Naive thymus-derived CD4-positive, alpha-beta T cell (primary cell): Measurements from ENCODE around the gene OR6C2. TPM values are rescaled to one million over a fixed set of nuclear protein-coding genes. Genes with fewer than 3 reads are reported as not detected.
"Not testable (repeated sequence)": the region's sequence is repeated elsewhere in the genome, so short reads cannot be mapped to it uniquely, and the experiment has no call there.

Source experiments
- ATAC-seq: fragments of 150-1000 bp; cut with Tn5 transposase; 2 replicates; pipeline ENCODE4 v1.10.0; 2021; ENCODE audit warnings: mild to moderate bottlenecking, moderate library complexity
- CTCF ChIA-PET: fragments of 350-600 bp; sonication (Branson Sonifier 250); formaldehyde crosslinking; loops from one replicate; lab custom pipeline; 2021; ENCODE audit warnings: antibody characterized with exemption; lab: Charles Lee
- POLR2A ChIA-PET: fragments of 350-600 bp; sonication (Branson Sonifier 250); formaldehyde crosslinking; loops from one replicate; lab custom pipeline; 2021; ENCODE audit warnings: antibody characterized with exemption, inconsistent platforms; lab: Charles Lee
- DNase-seq, 9 donors: peaks; one replicate each; pipeline versions ENCODE4 v3.0.0 to v3.0.0-alpha.2; 2020 to 2022; ENCODE audit warnings: mixed read lengths in 1 of 9
- H3K27ac ChIP-seq: one replicate; pipeline ENCODE4 v1.7.0; 2013; ENCODE audit warnings: mild to moderate bottlenecking, low read depth, low read length, moderate library complexity
- H3K27me3 ChIP-seq, 2 donors: one replicate each; pipeline ENCODE4 v1.7.0; 2013; ENCODE audit warnings: low read length in 2 of 2, mild to moderate bottlenecking in 2 of 2, moderate library complexity in 2 of 2; ENCODE audit not compliant: control insufficient read depth in 2 of 2, insufficient read depth in 2 of 2
- H3K36me3 ChIP-seq, 3 experiments: 1 replicate in 2 of 3; 2 replicates in 1 of 3; pipeline ENCODE4 v1.7.0; 2013; ENCODE audit warnings: low read length in 3 of 3, mild to moderate bottlenecking in 3 of 3, moderate library complexity in 1 of 3; ENCODE audit not compliant: insufficient read depth in 3 of 3, control insufficient read depth in 2 of 3
- H3K4me1 ChIP-seq, 2 donors: one replicate each; pipeline ENCODE4 v1.7.0; 2013; ENCODE audit warnings: low read length in 2 of 2, mild to moderate bottlenecking in 2 of 2, moderate library complexity in 1 of 2; ENCODE audit not compliant: control insufficient read depth in 2 of 2, insufficient read depth in 2 of 2
- H3K4me3 ChIP-seq: 2 replicates; pipeline ENCODE4 v1.7.0; 2013; ENCODE audit warnings: mild to moderate bottlenecking, low read length
- H3K9me3 ChIP-seq, 3 experiments: 1 replicate in 2 of 3; 2 replicates in 1 of 3; pipeline ENCODE4 v1.7.0; 2013; ENCODE audit warnings: low read length in 3 of 3; ENCODE audit not compliant: control insufficient read depth in 2 of 3
- H3K27ac Mint-ChIP-seq, 9 donors: one replicate each; pipeline ENCODE4 v1.8.0; 2020 to 2022; ENCODE audit warnings: mixed read lengths in 9 of 9, mild to moderate bottlenecking in 8 of 9, moderate library complexity in 5 of 9, inconsistent platforms in 2 of 9
- H3K27me3 Mint-ChIP-seq, 5 donors: one replicate each; pipeline ENCODE4 v1.8.0; 2021 to 2022; ENCODE audit warnings: mixed read lengths in 5 of 5, mild to moderate bottlenecking in 1 of 5
- H3K36me3 Mint-ChIP-seq, 5 donors: one replicate each; pipeline ENCODE4 v1.8.0; 2020 to 2022; ENCODE audit warnings: mixed read lengths in 5 of 5, mild to moderate bottlenecking in 3 of 5, inconsistent platforms in 1 of 5
- H3K4me1 Mint-ChIP-seq, 7 donors: one replicate each; pipeline ENCODE4 v1.8.0; 2020 to 2022; ENCODE audit warnings: mixed read lengths in 7 of 7, mild to moderate bottlenecking in 3 of 7, inconsistent platforms in 1 of 7
- H3K4me3 Mint-ChIP-seq, 10 donors: one replicate each; pipeline ENCODE4 v1.8.0; 2020 to 2022; ENCODE audit warnings: mild to moderate bottlenecking in 10 of 10, mixed read lengths in 10 of 10, moderate library complexity in 6 of 10, inconsistent platforms in 2 of 10
- H3K9me3 Mint-ChIP-seq, 11 donors: one replicate each; pipeline ENCODE4 v1.8.0; 2020 to 2022; ENCODE audit warnings: mixed read lengths in 11 of 11, mild to moderate bottlenecking in 4 of 11, inconsistent platforms in 1 of 11, moderate library complexity in 1 of 11
- intact Hi-C, 2 donors: fragments of 100-400 bp; cut with micrococcal nuclease; formaldehyde crosslinking; loops; one replicate each; pipeline ENCODE4 v1.15.1; 2023
- polyA plus RNA-seq, 2 donors: library from polyadenylated mRNA; unstranded; fragments of 300-500 nt; fragmentation: Illumina TruSeq; gene quantifications; one replicate each; pipeline ENCODE4 v1.2.3, GENCODE V29; 2021
- total RNA-seq, 6 experiments: library from RNA in 5 of 6; stranded (reverse) in 5 of 6; gene quantifications; 1 replicate in 5 of 6; 2 replicates in 1 of 6; pipeline ENCODE4 v1.2.3 and lab custom pipeline; 2021 to 2026

Gene OR6C2
- total and polyA plus RNA-seq, 7 experiments from 2014 or later: not detected

DNA sequence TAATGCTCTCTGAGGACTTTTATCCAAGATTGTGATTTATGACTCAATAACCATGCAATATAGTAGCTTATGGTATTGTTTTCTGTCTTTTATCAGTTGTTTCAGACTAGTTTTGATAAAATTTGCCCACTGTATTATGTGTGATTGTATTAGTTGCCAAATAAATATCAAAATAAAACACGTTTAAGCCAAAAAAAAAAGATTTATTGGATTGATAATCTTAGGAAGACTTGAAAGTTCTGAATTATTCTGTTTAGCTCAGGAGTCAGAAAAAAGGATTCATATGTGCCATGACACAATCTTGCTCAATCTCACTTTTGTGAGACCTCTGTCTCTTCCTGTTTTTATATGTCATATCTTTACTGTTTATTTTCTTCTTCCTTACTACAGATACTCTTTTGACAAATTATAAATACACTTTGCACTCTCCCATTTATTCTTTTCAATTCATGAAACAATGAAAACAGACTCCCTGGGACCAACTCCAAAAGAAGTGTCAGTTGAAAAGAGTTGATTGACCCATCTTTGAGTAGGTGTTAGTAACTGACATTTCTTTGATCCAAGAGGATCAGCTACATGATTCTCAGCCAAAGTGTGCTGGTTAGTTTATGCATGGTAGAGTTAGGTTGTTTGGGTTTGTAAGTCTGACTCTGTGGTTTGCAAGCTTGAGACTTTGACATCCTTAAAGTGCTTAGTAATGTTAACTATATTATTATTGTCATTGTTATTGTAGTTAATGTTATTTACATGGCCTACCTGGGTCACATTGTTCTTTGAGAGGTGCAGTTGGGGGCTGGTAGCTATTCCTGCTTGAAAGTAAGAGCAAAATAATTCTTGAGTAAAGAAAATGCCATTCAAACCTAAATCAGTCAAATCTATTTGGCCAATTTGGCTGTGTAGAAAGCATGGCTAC is 15.3 kb upstream of the OR6C2 start:
- Histone ChIP-seq H3K36me3 (no peaks in the 10 kb centered on the region), H3K4me1 (no peaks in the 10 kb centered on the region), H3K9me3 (no peaks in the 10 kb centered on the region), H3K27me3 (peaks cover 0 to 3% of the 10 kb centered on the region in 2 donors), H3K27ac (no peak overlapping the region), H3K4me3 (no peak overlapping the region)
- H3K4me3 Mint-ChIP-seq: no peak overlapping the region
- ChIA-PET CTCF (no interaction called here), POLR2A (no interaction called here)
- no peak for ATAC-seq
- H3K9me3 Mint-ChIP-seq: peaks cover 0 to 5% (median 0%) of the 10 kb centered on the region in 11 donors
- no peak for DNase-seq
- peaks cover 3 to 38% (median 25%) of the 10 kb centered on the region in 5 donors for H3K27me3 Mint-ChIP-seq
- no peak overlapping the region for H3K27ac Mint-ChIP-seq
- intact Hi-C loops: no loop called here
- H3K4me1 Mint-ChIP-seq: peaks cover 0 to 1% (median 0%) of the 10 kb centered on the region in 7 donors
- no peaks in the 10 kb centered on the region for H3K36me3 Mint-ChIP-seq

DNA sequence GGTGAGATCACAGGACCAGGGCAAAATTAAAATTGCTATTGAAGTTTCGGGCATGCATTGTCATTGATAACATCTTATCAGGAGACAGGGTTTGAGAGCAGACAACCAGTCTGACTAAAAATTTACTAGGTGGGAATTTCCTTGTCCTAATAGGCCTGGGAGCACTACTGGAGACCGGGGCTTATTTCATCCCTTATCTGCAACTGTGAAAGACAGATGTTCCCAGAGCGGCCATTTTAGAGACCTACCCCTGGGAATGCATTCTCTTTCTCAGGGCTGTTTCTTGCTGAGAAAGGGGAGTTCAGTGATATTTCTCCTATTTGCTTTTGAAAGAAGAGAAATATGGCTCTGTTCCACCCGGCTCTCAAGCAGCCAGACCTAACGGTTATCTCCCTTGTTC is 2.6 kb upstream of the OR6C2 start:
- H3K4me3 Mint-ChIP-seq, ATAC-seq, H3K9me3 ChIP-seq, H3K4me1 ChIP-seq, H3K4me3 ChIP-seq, CTCF ChIA-PET, H3K36me3 Mint-ChIP-seq, H3K27ac ChIP-seq, H3K27me3 ChIP-seq, H3K27ac Mint-ChIP-seq, H3K4me1 Mint-ChIP-seq, DNase-seq, POLR2A ChIA-PET, H3K36me3 ChIP-seq, intact Hi-C loops: not testable (repeated sequence)
- H3K9me3 Mint-ChIP-seq: peaks cover 0 to 36% (median 12%) of the 10 kb centered on the region in 11 donors
- peaks cover 2 to 48% (median 13%) of the 10 kb centered on the region in 5 donors for H3K27me3 Mint-ChIP-seq

- Mint-ChIP-seq H3K4me3 (no peak overlapping the region), H3K27ac (no peak overlapping the region), H3K9me3 (peaks cover 0 to 20% (median 5%) of the 10 kb centered on the region in 11 donors), H3K27me3 (peaks cover 3 to 36% (median 16%) of the 10 kb centered on the region in 5 donors), H3K36me3 (peaks cover 0 to 1% (median 0%) of the 10 kb centered on the region in 5 donors), H3K4me1 (no peaks in the 10 kb centered on the region)
- H3K9me3 ChIP-seq: no peaks in the 10 kb centered on the region
- ChIA-PET POLR2A (no interaction called here), CTCF (no interaction called here)
- H3K4me1 ChIP-seq: no peaks in the 10 kb centered on the region
- intact Hi-C loops: no loop called here
- DNase-seq (no peak), ATAC-seq (no peak)
- H3K36me3 ChIP-seq: no peaks in the 10 kb centered on the region
- no peak overlapping the region for H3K27ac ChIP-seq
- H3K27me3 ChIP-seq: no peaks in the 10 kb centered on the region
- H3K4me3 ChIP-seq: no peak overlapping the region
Measured at GRCh38 chr12:55445357-55445756, 1.5 kb downstream of the OR6C2 start.

DNA sequence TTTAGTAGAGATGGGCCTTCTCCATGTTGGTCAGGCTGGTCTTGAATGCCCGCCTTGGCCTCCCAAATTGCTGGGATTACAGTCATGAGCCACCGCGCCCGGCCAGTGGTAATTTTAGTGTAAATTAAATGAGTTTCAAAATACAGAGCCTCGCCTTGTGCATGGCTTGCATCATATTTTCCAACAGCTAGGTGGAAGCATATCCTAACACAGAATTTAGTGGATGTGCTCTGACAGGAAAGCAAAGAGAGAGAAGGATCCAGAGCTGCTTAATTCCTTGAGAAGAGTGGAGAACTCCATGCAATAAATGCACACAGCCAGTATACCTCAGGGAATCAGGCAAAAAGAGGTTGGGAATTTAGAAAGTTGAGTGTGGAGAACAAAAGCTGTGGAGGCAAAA is 2.5 kb downstream of the OR6C2 start:
- H3K27ac ChIP-seq: no peak overlapping the region
- no peak for ATAC-seq
- peaks cover 0 to 13% (median 3%) of the 10 kb centered on the region in 11 donors for H3K9me3 Mint-ChIP-seq
- H3K27me3 Mint-ChIP-seq: peaks cover 2 to 37% (median 19%) of the 10 kb centered on the region in 5 donors
- H3K4me1 ChIP-seq: no peaks in the 10 kb centered on the region
- CTCF ChIA-PET: no interaction called here
- H3K27ac Mint-ChIP-seq: no peak overlapping the region
- no peak overlapping the region for H3K4me3 ChIP-seq
- no peaks in the 10 kb centered on the region for H3K4me1 Mint-ChIP-seq
- POLR2A ChIA-PET: no interaction called here
- no peaks in the 10 kb centered on the region for H3K36me3 ChIP-seq
- no peaks in the 10 kb centered on the region for H3K36me3 Mint-ChIP-seq
- intact Hi-C loops: no loop called here
- no peak overlapping the region for H3K4me3 Mint-ChIP-seq
- H3K9me3 ChIP-seq: no peaks in the 10 kb centered on the region
- no peak for DNase-seq
- no peaks in the 10 kb centered on the region for H3K27me3 ChIP-seq

GRCh38 chr12:55448825-55449224 is 4.9 kb downstream of the OR6C2 start:
- DNase-seq: no peak
- no peak for ATAC-seq
- ChIA-PET CTCF (no interaction called here), POLR2A (no interaction called here)
- Histone ChIP-seq H3K4me3 (no peak overlapping the region), H3K36me3 (no peaks in the 10 kb centered on the region), H3K9me3 (no peaks in the 10 kb centered on the region), H3K27me3 (no peaks in the 10 kb centered on the region), H3K4me1 (no peaks in the 10 kb centered on the region), H3K27ac (no peak overlapping the region)
- Mint-ChIP-seq H3K4me3 (no peak overlapping the region), H3K36me3 (no peaks in the 10 kb centered on the region), H3K27ac (no peak overlapping the region), H3K27me3 (peaks cover 6 to 37% (median 26%) of the 10 kb centered on the region in 5 donors), H3K9me3 (no peaks in the 10 kb centered on the region), H3K4me1 (no peaks in the 10 kb centered on the region)
- intact Hi-C loops: no loop called here

- H3K9me3 Mint-ChIP-seq: peaks cover 0 to 25% (median 6%) of the 10 kb centered on the region in 11 donors
- H3K4me1 ChIP-seq, H3K4me1 Mint-ChIP-seq, DNase-seq, H3K27ac ChIP-seq, H3K27me3 ChIP-seq, H3K4me3 Mint-ChIP-seq, H3K9me3 ChIP-seq, H3K27ac Mint-ChIP-seq, H3K4me3 ChIP-seq, POLR2A ChIA-PET, H3K36me3 Mint-ChIP-seq, intact Hi-C loops, H3K36me3 ChIP-seq, ATAC-seq, CTCF ChIA-PET: not testable (repeated sequence)
- H3K27me3 Mint-ChIP-seq: peaks cover 12 to 42% (median 26%) of the 10 kb centered on the region in 5 donors
Measured at GRCh38 chr12:55464926-55465325, 21.1 kb downstream of the OR6C2 start.

DNA sequence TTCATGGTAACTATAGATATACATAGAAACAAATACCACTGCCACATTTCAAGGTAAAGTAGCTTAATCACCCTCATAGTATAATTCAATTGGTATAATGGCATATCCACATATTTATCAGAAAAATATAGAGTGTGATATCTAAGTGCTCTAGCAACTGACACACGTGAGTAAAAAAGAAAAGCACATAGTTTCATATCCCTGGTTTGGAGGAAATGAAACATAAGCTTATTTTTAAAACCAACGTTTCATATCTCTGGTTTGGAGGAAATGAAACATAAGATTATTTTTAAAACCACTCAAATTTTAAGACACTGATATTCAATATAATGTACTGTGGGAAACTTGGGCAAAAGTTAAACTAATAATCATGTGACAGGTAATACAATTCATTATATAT is 24.0 kb downstream of the OR6C2 start:
- Histone ChIP-seq H3K27me3 (no peaks in the 10 kb centered on the region), H3K36me3 (no peaks in the 10 kb centered on the region), H3K4me3 (no peak overlapping the region), H3K27ac (no peak overlapping the region), H3K9me3 (no peaks in the 10 kb centered on the region), H3K4me1 (no peaks in the 10 kb centered on the region)
- ChIA-PET CTCF (no interaction called here), POLR2A (no interaction called here)
- no peak overlapping the region for H3K4me3 Mint-ChIP-seq
- intact Hi-C loops: no loop called here
- H3K9me3 Mint-ChIP-seq: peaks cover 0 to 19% (median 6%) of the 10 kb centered on the region in 11 donors
- H3K36me3 Mint-ChIP-seq: no peaks in the 10 kb centered on the region
- no peak overlapping the region for H3K27ac Mint-ChIP-seq
- DNase-seq: no peak
- no peaks in the 10 kb centered on the region for H3K4me1 Mint-ChIP-seq
- peaks cover 18 to 31% (median 23%) of the 10 kb centered on the region in 5 donors for H3K27me3 Mint-ChIP-seq
- ATAC-seq: no peak
